NCI-H82 treated with DMSO at 0.1 percent for 48 hours (cell line): Measurements from ENCODE around the gene CYB561D2.

Experiments used
- DNase-seq: peaks from one replicate; lab custom pipeline; 2025; ENCODE audit not compliant: unreplicated experiment; lab: John Stamatoyannopoulos, UW

Gene CYB561D2

DNA sequence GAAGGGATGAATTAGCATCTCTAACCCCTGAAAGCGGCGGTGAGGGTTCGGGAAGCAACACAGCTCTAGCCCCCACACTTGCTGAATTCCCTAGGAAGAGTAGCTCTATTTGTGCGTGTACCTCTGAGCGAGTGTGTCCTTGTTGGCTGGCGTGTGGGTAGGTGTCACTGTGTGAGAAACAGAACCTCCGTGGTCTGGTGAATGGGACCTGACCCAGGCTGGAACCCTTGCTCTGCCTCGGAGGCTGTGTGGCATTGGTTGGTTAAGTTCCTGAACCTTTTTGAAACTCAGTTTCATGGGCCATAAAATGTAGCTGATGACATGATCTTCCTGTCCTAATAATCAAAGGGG is 9.1 kb downstream of the CYB561D2 start:
- DNase-seq = no peak

DNA sequence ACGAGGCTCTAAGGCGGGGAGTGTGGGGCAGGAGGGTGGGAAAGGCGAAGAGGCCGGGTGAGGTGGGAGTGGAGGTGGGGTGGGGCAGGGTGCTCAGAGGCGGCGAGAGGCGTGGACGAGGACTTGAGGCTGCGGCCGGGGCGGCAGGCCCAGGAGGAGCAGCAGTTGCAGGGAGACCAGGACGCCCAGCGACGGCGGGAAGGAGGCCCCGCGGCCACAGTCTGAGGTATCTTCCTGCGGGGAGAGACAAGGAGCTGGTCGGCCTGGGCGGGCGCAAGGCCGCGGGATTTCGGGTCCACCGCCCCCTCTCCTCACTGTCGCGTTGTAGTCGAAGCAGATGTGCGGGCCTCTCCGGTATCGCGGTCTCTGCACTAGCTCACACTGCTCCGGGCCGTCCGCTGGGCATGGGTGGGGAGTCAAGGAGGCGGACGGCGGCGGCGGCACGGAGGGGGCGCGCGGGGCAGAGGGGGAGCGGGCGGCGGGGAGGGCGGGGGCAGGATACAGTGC is 14.0 kb downstream of the CYB561D2 start:
- DNase-seq = no peak

DNA sequence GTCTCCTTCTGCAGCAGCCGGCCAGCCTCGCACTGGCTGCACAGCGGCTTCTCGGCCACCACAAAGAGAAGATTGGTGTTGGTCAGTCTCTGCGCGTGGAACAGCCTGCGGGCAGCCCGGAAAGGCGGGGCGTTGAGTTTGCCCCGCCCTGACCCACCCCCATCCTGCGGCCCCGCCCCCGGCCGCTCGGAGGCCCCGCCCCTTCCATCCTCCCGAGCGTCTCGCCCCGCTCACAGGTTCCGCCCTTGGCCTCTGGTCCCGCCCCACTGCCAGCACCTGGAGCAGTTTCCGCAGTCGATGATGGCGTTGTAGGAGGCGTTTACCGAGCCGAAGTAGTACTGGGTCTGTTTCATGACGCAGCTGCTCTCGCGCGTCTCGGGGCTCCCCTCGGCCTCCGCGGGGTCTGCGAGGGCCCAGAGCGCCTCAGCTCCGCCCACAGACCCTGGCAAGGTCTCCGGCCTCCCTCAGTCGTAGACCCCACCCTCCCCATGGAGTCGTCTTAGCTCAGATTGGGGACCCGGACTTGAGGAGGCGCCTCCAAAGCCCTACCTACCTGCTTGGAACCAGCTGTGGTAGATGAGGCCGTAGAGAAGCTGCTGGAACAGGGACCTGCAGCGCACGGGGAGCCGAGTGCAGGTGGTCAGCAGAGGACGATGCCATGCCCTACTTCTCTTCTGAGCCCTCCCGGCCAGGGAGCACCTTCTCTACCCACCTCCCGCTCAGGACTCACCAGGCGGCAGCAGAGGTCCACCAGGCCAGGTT is 14.6 kb downstream of the CYB561D2 start:
- DNase-seq = peak; percentile 16

DNA sequence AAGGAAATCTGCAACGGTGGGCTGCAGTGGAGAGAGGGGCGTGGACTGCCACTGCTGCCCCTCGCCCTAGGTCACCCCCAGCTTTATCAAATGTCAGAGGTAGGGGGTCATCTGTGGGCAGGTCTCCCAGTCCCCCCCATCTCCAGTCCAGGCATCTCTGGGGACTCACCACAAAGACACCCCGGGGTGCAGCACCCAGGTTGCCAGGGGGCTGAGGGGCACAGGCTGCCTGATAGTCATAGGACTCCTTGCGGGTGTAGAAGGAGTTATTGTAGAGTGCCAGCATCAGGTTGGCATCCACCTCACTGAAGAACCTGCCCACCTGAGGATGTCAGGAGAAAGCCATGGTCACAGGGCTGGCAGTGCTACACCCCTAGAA is 15.2 kb downstream of the CYB561D2 start:
- DNase-seq = no peak

DNA sequence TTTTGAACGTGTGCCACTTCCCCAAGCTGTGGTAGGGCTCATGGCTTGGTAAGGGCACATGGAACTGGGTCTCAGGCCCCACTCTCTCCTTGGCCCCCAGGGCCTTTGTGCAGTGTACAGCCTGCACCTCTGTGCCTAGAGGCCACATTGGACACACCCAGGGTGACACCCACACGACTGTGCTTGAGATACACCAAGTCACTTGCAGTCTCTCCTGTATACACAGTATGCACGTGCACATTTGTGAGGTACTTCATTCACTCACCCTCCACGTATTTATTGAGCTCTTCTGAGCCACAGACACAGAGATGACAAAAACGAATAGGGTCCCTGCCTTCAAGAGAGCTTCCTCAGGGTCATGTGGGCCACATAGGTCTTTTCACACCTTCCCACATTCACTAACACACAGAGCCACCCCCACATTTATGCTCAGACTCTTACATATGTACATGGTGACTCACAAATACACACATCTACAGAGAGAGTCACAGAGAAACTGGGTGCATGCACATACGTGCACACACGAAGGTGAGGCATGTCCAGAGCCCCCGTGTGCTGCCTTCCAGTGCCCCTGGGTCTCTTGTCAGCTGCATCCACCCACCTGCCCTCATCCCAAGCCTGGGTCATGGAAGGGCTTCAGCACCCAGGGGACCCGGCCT is 18.5 kb downstream of the CYB561D2 start:
- no peak for DNase-seq

DNA sequence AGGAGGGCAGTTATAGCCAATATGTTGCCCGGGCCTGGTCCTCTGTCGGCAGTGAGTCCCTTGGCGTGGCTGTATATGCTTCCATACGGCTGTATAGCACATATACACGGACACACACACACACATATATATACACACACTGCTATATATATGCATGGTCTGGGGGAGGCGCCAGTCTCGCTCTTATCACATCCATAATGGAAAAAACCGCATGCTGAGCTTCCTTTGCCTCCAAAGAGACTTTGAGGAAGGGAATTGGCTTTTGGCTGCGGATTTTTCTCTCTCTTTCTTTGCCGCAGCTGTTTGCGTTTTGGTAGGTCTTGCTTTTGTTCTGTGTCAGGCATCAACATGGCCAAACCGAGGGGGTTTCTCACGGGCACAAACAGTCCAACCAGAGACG is 19.9 kb downstream of the CYB561D2 start:
- no peak for DNase-seq

DNA sequence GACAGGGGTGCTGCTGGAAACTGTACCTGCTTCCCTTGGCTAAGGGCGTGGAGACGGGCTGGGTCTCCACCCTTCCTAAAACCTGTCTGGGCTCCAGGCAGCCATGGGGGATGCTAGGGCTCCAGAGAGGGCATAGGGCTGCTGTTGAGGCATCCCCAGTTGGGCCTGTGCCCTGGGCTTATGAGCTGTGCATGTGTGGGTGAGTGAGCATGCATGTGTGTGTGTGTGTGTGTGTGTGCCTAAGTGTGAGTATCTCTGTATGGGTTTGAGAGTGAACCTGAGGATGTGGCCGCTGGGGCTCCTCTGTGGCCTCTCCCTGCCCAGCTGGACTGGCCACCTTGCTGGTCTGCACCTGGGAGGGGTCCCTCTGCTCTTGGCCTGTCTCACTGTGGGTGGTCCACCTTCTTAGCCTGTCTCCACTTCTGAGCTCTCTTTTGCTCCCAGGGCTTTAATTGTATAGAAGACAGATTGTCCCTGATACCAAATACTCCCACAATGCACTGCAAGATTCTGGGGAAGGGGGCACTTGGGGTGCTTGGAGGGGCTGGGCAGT is 20.5 kb downstream of the CYB561D2 start:
- no peak for DNase-seq

DNA sequence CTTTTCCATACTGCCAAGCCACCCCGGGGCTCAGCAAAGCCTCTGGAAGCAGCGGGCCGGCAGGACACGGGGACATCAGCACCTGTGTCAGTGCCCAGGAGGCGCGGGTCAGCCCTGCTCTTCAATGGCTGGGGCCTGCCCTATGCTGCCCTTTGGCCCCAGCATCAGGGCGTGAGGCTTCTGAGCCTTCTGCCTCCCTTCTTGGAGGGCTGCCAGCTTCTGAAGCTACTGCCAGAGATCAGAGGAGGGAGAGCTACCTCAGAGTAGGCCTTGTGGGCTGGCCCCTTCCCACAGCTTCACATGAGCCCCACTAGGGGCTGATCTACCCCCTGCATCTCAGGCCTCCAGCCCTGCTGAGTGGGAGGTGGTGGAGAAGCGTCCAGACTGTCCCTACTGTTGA is 21.7 kb downstream of the CYB561D2 start:
- peak; percentile 34 for DNase-seq

DNA sequence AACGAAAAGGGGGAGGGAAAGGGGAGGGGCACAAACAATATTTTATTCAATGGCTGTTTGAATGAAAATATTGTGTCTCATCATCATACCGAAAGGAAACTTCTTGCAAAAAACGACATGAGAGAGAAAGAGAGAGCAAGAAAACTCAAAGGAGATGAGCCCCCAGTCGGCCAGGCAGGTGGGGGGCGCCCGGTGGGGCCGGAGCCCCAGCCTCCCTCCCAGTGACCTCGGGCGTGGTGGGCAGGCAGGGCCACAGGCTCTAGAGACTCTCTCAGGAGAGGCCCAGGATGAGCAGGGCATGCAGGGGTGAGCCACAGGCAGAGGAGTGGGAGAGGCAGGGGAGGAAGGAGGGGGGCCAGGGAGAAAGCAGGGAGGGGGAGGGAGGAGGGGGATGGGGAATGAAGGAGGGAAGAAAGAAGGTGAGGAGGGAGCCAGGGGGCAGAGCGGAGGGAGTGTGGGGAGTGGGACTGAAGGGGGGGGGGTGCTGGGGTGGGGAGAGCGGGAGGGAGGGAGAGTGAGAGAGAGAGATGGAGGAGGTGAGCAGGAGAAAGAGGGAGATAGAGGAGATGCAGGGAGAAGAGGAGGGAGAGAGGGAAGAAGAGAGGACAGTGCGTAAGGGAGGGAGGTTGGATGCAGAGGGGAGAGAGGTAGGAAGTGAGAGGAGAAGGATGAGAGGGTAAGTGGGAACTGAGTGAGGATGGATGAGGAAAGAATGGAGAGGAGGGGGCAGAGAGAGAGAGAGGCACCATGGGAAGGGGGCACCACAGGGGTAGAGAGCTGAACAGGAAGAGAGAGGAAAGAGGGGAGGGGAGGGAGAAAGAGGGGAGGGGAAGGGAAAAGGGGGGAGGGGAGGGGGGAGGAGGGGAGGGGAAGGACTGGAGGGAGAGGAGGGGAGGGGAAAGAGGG is 22.7 kb downstream of the CYB561D2 start:
- no peak for DNase-seq

DNA sequence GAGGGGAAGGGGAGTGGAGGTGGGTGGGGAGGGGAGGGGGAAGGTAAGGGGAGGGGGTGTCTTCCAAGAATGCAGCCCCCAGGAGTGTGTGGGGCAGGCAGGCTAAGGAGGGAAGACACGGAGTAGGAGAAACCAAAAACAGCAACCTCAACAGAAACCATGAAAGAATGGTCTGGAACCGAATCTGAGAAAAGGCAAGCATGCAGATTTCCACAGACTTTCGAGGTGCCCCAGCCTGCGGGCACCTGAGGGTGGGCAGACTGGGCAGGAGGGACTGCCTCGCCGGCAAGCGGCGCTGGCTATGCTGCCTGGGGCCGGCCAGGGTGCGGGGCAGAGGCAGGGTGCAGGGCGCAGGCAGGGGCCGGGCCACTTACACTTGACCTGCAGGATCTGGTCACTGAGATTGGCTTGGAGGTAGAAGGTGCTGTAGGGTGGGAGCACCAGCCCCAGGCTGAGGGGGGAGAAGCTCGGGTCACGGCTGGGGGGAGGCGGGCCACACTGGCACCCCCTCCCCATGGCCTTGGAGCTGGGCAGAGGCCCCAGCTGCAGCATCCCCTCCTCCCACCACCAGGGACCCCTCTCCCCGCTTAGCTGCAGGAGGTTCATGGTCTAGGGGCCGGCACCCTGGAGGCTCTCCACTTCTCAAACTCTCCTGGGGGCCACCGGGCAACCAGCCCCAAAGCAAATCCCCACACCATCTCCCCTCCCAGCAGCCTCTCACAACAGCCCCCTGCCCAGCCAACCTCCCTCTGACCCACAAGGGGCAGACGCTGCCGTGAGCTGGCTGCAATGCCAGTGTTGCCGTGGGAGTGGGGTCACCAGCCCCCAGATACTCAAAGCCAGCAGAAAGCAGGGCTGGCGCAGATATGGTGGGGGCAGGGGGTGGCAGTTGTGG is 23.9 kb downstream of the CYB561D2 start:
- no peak for DNase-seq

DNA sequence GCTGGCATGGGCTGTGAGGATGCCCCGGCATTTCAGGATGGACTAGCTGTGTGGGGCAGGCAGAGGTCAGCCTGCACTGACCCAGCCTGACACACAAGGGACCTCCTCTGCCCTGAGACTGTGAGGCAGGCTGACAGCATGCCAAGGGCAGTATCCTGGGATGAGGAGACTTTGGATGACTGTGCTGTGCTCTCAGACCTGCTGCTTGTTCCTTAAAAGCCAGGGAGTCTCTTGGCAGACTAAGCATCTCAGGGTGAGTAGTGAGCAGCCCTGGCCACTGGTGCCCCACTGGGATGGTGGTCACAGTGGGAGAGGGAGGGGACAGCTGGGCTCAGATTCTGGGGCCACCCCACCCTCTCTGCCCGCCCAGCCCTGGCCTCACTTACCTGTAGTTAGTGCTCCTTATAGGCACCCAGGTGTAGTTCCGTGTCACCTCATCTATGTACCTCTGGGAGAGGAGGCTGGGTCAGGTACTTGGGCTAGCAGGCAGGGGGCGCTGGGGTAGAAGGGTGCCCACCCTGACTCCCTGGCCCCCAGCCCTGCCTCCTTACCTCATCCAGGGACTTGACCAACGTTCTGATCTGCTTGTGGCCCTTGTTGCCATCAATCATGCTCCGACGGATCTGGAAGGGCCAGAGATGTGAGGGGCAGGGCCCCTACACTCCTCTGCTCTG is 24.7 kb downstream of the CYB561D2 start:
- DNase-seq = no peak

DNA sequence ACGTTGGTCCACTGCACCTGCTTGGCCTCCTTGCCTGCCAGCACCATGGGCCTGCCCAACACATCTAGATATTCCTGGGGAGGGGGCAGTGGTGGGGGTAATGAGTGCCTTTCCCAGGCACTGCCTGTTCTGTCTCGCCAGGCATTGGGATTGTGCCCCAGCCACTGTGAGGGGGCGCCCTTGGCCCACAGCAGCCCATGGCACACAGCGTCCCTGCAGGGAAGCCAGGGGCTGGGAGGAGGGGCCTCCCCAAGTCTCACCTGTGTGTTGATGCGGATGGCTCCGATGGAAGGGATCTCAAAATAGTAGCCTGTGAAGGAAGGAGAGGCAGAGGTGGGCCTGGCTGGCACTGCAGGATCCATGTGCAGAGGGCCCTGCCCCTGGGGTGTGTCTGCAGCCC is 27.4 kb downstream of the CYB561D2 start:
- DNase-seq = no peak

DNA sequence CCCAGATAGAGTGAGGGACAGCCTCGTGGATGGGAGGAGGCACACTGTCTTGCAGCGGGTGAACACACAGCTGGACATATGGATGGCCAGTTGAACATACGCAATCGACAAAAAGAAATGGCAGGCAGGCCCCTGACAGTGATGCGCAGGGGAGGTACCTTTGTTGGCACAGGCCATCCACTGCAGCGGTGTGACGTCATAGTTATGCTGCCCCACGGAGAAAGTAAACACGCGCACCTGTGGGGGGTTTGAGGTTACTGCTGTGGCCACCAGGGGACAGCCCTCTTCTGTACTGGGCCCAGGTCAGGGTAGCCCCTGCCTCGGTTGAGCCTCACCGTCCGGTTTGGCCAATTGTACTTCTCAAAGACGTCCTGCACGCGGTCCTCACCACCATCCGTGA is 28.1 kb downstream of the CYB561D2 start:
- no peak for DNase-seq

DNA sequence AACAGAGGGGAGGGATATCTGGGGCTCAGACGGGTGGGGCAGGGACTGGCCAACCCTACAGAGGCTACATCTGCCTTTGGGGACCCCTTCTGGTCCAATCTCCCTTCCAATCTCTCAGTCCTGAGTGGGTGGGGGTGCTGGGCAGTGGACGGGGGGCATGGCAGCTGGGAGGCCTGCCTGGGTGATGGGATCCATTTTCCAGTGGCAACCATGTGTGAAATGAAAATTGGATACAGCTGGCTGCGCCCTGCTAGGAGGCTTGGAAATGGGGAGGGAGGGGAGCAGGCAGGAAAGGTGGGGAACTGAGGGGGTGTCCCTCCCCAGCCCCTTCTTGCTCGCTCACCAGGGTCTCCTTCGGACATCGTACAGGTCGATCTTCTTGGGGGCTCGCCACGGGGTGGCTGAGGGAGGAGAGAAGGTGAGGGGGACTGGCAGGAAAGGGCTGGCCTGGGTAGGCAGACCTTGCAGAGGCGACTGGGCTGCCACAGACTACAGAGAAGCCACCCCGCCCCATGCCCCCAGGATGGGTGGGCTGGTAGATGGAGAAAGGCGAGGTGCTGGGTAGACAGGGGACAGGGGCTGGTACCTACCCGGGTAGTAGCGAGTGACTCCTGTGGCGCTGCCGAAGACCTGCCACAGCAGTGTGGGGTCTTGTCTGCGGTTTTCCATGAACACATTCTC is 29.9 kb downstream of the CYB561D2 start:
- DNase-seq = no peak

DNA sequence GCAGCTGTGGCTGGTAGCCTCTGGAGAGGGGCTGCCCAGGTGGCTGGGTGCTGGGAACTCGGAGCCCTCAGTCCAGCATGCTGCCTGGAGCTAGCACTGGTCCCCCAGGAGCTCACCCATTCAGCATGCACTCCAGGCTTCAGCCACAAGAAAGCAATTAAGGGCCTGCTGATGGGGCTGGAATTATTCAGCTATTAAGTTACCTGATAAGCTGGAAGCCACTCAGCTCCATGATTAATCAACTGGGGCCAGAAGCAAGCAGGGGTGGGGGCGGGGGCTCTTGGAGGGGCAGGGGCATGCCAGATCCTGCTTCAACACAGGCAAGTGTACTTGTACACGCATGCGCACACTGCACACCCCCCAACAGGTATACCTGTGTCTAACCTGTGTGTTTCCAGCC is 30.7 kb downstream of the CYB561D2 start:
- peak; percentile 36 for DNase-seq

DNA sequence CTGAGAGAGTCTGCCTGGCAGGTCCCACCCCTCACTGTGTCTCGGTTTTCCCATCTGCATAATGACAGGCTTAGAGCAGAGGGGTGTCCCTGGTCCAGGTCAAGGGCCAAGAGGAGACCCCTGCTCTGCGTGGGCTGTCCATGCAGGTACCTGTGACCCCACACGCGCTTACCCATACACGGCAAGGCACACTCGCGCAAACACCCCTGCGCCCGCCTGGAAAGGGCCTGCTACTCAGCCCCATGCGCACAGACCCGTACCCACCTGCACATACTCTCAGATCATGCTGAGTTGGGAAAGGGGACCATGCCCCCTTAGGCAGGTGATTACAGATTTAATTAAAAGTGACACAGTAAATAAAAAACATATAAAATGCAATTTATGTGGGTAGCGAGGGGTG is 32.1 kb downstream of the CYB561D2 start:
- DNase-seq = no peak

DNA sequence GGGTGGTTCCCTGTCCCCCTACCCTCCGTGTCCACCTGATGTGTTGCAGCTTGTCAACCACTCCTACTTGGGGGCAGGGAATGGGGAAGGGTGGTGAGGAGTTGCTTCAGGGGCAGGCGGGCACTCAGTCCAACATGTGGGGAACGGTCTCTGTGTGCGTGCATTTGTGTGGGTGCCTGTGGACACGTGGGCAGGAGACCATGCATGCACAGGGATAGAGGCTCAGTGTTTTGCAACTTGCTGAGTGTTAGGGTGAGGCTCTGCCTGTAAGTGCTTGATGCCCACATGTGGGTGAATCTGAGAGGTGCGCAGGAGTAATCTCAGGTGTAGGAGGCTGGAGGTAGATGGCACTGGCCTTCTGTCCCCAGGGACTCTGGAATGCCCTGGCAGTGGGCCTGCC is 33.1 kb downstream of the CYB561D2 start:
- no peak for DNase-seq

DNA sequence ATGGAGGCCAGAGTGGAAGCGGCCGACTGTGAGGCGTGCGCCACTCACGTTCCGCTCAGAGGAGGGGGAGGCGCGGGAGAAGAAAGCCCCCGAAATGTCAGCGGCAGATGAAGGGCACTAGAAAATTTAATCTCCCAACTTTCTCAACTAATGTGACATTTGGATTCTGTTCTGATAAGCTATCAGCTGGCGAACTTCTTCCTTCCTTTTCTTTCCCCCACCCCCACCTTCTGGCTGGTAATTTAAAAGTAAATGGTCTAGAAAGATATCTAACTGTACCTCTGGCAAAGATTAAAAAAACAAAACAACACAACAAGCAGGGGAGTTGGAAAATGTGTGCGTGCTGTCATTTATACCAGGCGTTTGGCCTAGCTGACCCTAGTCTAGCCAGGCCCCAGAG is 35.1 kb downstream of the CYB561D2 start:
- no peak for DNase-seq

DNA sequence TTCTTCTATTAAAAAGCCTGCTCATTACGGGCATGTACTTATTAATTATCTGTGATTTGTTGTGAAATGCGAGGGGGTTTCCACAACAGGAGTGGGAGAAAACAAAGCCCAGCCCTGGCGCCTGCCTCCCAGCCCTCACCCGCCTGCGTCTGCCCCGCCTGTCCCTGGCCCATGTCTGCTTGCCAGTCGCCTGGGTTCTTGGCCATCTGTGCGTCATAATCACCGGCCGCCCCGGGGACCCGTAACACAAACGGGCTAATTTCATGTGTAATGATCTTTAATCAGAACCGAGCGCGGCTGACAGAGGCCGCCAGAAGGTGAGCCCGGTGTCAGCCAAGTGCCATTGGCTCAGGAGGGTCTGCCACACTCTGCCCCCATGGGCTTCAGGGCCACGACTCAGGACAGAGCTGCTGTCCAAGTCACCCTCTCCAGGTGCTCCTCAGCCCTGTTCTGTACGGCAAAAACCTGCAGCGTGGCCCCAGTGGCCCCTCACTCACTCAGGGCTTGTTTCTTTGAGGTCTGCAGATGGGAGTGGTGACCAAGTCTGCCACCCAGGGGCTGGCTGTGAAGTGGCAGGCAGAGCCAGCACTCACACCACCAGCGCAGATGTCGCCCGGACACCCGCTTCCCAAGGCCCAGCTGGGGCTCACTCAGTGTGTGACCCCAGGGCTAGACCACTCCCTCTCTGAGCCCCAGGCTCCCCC is 37.5 kb downstream of the CYB561D2 start:
- no peak for DNase-seq
